Stomach (tissue), 4 donors: ENCODE measurements around the gene ZKSCAN1.
"Not testable (repeated sequence)": the region's sequence is repeated elsewhere in the genome, so short reads cannot be mapped to it uniquely, and the experiment has no call there.

ENCODE experiments used
- EP300 ChIP-seq: sonication (generic); formaldehyde crosslinking; IDR thresholded peaks from one replicate; pipeline ENCODE4 v1.6.1; 2017; ENCODE audit warnings: antibody characterized with exemption
- POLR2A ChIP-seq, 4 donors: fragments of 450-650 bp; IDR thresholded peaks; one replicate each; pipeline ENCODE4 v1.6.1; 2016; ENCODE audit warnings: antibody characterized with exemption in 4 of 4, control low read depth in 2 of 4, mild to moderate bottlenecking in 1 of 4, moderate library complexity in 1 of 4
- POLR2AphosphoS5 ChIP-seq, 3 donors: sonication (generic); formaldehyde crosslinking; IDR thresholded peaks; one replicate each; pipeline ENCODE4 v1.6.1; 2016; ENCODE audit warnings: antibody characterized with exemption in 3 of 3
- TF ChIP-seq, protein P1 (sequence below), 7 experiments: fragments of 450-650 bp in 4 of 7; fragments of 200-600 bp in 3 of 7; sonication (generic) in 3 of 7; IDR thresholded peaks; one replicate each; pipeline ENCODE4 v1.5.1; 2016 to 2019; ENCODE audit warnings: antibody characterized with exemption in 7 of 7, control low read depth in 2 of 7, mild to moderate bottlenecking in 1 of 7

GRCh38 chr7:99969813-99970212 is 45.6 kb upstream of the ZKSCAN1 start:
- not testable (repeated sequence) for TF ChIP-seq EP300; POLR2AphosphoS5 (IDR thresholded peaks at IDR 0.05); POLR2A (IDR thresholded peaks at IDR 0.05)
- TF ChIP-seq, protein P1, sequence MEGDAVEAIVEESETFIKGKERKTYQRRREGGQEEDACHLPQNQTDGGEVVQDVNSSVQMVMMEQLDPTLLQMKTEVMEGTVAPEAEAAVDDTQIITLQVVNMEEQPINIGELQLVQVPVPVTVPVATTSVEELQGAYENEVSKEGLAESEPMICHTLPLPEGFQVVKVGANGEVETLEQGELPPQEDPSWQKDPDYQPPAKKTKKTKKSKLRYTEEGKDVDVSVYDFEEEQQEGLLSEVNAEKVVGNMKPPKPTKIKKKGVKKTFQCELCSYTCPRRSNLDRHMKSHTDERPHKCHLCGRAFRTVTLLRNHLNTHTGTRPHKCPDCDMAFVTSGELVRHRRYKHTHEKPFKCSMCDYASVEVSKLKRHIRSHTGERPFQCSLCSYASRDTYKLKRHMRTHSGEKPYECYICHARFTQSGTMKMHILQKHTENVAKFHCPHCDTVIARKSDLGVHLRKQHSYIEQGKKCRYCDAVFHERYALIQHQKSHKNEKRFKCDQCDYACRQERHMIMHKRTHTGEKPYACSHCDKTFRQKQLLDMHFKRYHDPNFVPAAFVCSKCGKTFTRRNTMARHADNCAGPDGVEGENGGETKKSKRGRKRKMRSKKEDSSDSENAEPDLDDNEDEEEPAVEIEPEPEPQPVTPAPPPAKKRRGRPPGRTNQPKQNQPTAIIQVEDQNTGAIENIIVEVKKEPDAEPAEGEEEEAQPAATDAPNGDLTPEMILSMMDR (IDR thresholded peaks at IDR 0.05), result not testable (repeated sequence)
